ENCODE data around the gene RILP.

- TF ChIP-seq CTCF (IDR thresholded peaks at IDR 0.05), result no peak
- no peak for TF ChIP-seq POLR2A (IDR thresholded peaks at IDR 0.05)
These were observed 41.0 kb downstream of the RILP start for GRCh38 chr17:1608676-1609075.
